Measurements from ENCODE around the gene FLNA. TPM values are rescaled to one million over a fixed set of nuclear protein-coding genes. Genes with fewer than 3 reads are reported as not detected.
"Not testable (repeated sequence)": the region's sequence is repeated elsewhere in the genome, so short reads cannot be mapped to it uniquely, and the experiment has no call there.

FLNA gene
- total RNA-seq, 2 donors from 2014 or later: 690 to 932 TPM

DNA sequence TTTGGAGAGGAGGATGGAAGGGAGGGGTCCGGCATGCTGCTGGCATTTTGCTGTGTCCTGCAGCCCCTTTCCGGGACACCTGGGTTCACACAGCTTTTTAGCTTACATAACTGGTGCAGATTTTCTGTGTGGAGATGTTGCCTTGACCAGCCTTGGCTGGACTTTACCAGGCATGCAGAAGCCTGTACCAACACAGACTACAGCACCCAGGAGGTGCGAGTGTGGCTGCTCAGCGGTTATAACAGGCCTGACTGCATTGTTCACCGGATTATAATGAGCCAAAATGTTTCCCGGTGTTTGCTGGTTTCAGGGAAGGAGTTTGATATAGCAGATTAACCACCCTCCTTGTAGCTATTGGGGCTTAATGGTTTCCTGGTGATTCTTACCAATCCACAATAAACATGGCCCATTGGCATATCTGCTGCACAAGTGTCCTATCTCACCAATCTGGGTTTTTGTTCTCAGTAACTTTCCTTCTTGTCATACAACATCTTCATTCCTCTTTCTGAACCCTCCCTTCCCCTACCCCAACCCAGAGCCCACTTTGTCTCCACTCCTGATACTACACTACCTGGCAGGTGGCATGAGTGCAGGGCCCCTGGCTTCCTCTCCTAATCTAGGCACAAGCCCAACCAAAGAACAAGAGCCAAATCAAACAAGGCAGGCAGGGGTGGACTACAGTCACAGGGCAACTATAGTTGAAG lies 27.6 kb upstream of the FLNA start:
- H3K36me3 Mint-ChIP-seq: peaks cover 25 to 31% of the 10 kb centered on the region in 2 donors
- no peaks in the 10 kb centered on the region for H3K9me3 Mint-ChIP-seq
- DNase-seq (ENCODE audit: low spot score in 2 of 2): no peak
- peak in 1 of 2 donors; percentile 1 for ATAC-seq
- H3K27ac Mint-ChIP-seq: peak overlapping the region; percentile 96 to 100

DNA sequence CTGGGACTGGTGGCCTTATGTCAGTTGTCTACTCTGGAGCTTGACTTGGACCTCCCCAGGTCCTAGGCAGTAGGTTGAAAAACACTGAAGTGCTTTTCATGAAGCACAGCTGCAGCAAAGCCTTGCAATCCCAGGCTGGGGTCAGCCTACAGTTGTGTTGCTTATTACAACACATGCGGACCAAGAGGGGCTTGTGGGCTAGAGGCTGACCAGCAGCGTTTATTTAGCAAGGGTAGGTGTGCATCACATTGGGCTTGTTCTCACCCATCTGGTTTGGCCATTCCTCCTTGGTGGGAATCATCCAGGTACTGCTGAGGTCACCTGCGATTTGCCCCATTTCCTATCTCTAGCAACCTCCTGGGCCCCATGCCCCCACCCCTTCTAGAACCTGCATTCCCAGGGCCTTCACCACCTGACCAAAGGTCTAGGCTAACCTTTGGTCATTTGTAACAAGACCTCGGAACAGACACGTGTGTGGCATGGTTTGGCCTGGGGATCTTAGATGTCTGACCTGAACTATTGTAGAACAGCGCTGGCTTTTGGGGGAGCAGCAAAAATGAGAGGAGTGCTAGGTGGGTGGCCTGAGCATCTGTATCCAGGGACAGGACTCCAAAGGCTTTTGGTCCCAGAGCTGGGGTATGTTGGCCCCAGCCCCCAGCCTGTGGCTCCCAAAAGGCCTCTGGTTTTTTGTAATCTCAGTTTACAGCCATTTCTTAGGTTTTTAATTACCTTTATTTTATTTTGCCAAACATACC lies 26.8 kb upstream of the FLNA start:
- ATAC-seq (no peak), DNase-seq (ENCODE audit: low spot score in 2 of 2) (no peak)
- H3K9me3 Mint-ChIP-seq: no peaks in the 10 kb centered on the region
- peaks cover 25 to 31% of the 10 kb centered on the region in 2 donors for H3K36me3 Mint-ChIP-seq
- peak overlapping the region; percentile 100 for H3K27ac Mint-ChIP-seq

DNA sequence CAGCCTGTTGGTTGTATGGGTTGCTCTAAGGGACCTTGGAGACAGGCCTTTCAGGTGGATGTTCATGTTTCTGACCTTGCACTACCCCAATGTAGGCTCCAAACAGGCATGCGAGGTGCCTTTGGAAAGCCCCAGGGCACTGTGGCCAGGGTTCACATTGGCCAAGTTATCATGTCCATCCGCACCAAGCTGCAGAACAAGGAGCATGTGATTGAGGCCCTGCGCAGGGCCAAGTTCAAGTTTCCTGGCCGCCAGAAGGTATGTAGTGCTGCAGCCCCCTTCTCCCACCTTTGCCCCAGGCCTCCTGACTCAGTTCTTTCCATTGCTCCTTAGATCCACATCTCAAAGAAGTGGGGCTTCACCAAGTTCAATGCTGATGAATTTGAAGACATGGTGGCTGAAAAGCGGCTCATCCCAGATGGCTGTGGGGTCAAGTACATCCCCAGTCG lies 26.0 kb upstream of the FLNA start:
- not testable (repeated sequence) for DNase-seq (ENCODE audit: low spot score in 2 of 2); ATAC-seq; H3K9me3 Mint-ChIP-seq
- H3K36me3 Mint-ChIP-seq: peaks cover 25 to 31% of the 10 kb centered on the region in 2 donors
- peak overlapping the region; percentile 100 for H3K27ac Mint-ChIP-seq

DNA sequence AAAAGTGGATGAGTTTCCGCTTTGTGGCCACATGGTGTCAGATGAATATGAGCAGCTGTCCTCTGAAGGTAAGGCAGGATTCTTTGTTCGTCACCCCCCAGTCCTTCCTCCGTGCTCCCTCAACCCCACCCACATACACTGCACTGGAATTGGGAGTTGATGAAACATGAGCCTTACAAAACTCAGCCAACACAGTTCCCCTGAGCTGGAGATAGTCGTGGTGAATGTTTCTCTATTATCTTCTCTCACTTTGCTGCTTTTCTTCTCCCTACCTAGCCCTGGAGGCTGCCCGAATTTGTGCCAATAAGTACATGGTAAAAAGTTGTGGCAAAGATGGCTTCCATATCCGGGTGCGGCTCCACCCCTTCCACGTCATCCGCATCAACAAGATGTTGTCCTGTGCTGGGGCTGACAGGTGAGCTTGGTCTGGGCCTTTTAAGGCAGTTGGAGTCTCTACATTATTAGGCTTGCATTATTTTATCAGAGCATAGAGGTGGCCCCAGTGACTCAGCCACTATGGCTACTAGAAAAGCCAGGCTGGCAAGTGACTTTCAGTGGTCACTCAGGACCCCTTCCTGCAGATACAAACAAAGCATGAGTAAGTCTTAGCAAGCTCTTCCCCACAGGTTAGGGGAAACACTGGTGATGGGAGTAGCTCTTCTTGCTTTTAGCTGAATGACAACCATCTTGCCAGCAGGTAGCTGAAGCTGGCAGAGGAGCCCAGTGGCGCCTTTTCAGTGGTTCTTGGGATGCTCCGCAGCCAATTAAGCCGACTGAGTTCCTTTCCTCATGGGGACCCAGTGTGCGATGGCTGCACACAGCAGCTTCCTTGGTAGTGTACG lies 25.3 kb upstream of the FLNA start:
- ATAC-seq (peak in 1 of 2 donors; percentile 1), DNase-seq (ENCODE audit: low spot score in 2 of 2) (no peak)
- no peaks in the 10 kb centered on the region for H3K9me3 Mint-ChIP-seq
- peak overlapping the region; percentile 100 for H3K27ac Mint-ChIP-seq
- peaks cover 25 to 31% of the 10 kb centered on the region in 2 donors for H3K36me3 Mint-ChIP-seq

DNA sequence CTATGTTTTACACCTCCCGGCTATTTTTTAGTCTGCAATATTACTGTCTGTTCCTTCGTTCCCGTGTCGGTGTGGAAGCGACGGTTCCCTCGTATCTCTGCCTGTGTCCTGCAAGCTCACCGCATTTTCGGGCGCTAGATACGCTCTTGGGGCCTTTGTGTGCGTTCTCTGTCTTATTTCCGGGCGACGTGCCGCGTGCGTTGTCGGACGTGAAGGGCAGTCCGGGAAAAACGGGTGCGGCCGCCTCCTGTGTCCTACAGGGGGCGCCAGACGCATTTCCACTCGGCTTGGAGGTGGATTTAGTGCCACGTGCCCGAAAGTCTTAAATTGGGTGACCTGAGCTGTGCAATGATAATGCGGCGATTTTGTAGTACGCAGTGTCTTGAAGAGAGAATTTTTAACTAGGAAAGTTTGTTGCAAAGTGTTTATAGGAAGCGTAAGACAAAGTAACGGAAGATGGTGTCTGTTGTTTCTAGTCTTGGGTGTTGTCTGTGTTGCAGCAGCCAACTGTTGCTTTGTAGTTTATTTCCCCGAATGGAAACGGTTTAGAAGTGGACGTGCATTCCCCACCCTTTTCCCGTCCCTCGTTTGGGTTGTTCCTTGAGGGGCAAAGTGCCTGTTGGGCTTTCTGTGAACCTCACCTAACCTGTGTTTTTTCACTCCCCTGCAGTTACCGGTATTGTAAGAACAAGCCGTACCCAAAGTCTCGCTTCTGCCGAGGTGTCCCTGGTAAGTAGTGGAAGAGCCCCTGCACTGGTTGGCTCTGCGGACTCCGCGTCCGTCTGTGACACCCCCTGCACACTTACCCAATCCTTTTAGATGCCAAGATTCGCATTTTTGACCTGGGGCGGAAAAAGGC lies 24.5 kb upstream of the FLNA start:
- Mint-ChIP-seq H3K27ac (peak overlapping the region; percentile 100), H3K36me3 (peaks cover 25 to 31% of the 10 kb centered on the region in 2 donors), H3K9me3 (no peaks in the 10 kb centered on the region)
- ATAC-seq: peak; percentile 7 to 41
- peak; percentile 75 to 81 for DNase-seq (ENCODE audit: low spot score in 2 of 2)

DNA sequence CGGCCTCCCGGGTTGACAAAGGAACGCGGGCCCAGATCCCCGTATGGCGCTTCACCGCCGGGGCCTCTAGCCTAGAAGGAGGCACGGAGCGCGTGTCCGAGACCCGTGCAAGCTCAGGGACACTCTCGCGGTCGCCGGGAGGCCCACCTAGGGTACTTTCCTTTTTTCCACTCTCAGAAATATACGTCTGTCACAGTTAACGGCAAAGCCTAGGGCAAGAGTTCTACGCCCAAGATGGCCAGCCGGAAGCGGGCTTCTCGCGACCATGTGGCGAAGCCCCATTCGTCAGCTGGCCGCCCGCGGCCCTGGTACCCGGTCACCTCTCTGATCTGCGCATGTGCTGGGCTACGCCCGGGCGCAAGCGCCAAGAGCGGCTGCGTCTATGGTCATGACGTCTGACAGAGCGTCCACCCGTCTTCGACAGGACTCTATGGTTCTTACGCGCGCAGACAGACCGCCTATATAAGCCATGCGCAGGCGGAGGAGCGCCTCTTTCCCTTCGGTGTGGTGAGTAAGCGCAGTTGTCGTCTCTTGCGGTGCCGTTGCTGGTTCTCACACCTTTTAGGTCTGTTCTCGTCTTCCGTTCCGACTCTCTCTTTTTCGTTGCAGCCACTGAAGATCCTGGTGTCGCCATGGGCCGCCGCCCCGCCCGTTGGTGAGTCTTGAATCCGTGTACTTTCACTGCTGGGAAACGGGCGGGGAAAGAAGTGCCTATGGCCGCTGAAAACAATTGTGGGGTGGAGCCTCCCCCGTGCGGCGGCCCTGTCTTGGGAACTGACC lies 23.6 kb upstream of the FLNA start, which contains the start of gene RPL10:
RPL10 (plus strand) TSS at position 490 of the 780 bp plus-strand sequence; CDS start at position 633, 143 bp downstream.
- ATAC-seq (peak; percentile 80 to 87), DNase-seq (ENCODE audit: low spot score in 2 of 2) (peak; percentile 86 to 95)
- H3K9me3 Mint-ChIP-seq: no peaks in the 10 kb centered on the region
- peaks cover 25 to 31% of the 10 kb centered on the region in 2 donors for H3K36me3 Mint-ChIP-seq
- H3K27ac Mint-ChIP-seq: peak within 1 kb of the TSS; percentile 100

DNA sequence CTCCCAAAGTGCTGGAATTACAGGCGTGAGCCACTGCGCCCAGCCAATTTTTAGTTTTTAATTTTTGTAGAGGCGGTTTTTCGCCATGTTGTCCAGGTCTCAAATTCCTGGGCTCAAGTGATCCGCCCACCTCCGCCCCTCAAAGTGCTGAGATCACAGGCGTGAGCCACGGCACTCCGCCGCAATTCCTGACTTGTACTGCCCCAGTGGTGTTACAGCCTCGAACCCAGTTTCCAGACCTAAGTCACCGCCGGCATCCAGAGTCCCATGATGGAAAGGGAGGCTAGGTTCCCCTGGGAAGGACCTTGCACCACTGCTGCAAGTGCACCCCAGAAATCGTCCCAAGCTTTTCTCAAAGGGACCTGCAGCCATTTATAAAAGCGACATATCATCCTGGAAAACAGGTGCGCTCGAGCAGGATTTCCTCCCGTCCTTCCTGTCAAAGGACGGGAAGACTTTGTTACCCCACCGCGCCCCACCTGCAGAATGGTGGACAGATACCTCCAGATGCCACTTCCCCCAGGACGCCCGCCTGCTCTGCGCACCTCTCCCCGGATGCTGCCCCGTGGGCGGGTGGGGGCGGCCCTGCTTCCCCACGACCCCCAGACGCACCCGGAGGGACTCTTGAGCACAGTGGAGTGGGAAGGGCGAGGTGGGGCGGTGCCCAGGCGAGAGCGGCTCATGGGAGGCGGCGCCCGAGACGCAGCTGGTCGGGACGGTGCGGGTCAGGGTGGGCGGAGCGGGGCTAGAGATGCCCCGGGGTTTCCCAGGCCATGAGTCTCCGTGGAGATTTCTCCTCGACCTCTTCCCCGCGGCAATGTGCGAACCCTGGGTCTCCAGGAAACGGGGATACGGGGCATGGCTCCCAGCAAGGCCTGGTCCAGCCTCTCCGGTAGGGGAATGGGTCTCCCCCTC lies 22.8 kb upstream of the FLNA start:
- Mint-ChIP-seq H3K9me3 (no peaks in the 10 kb centered on the region), H3K36me3 (peaks cover 25 to 31% of the 10 kb centered on the region in 2 donors), H3K27ac (peak overlapping the region; percentile 100)
- peak; percentile 61 to 72 for DNase-seq (ENCODE audit: low spot score in 2 of 2)
- peak; percentile 65 to 67 for ATAC-seq

DNA sequence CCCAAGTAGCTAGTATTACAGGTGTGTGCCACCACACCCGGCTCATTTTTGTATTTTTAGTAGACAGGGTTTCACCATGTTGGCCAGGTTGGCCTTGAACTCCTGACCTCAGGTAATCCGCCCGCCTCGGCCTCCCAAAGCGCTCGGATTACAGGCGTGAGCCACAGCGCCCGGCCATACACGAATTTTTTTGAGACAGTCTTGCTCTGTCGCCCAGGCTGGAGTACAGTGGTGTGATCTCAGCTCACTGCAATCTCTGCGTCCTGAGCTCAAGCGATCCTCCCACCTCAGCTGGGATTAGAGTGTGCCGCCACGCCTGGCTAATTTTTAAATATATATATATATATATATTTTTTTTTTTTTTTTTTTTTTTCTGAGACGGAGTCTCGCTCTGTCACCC lies 21.9 kb upstream of the FLNA start:
- not testable (repeated sequence) for H3K9me3 Mint-ChIP-seq; H3K27ac Mint-ChIP-seq; ATAC-seq; DNase-seq (ENCODE audit: low spot score in 2 of 2)
- H3K36me3 Mint-ChIP-seq: peaks cover 25 to 31% of the 10 kb centered on the region in 2 donors

DNA sequence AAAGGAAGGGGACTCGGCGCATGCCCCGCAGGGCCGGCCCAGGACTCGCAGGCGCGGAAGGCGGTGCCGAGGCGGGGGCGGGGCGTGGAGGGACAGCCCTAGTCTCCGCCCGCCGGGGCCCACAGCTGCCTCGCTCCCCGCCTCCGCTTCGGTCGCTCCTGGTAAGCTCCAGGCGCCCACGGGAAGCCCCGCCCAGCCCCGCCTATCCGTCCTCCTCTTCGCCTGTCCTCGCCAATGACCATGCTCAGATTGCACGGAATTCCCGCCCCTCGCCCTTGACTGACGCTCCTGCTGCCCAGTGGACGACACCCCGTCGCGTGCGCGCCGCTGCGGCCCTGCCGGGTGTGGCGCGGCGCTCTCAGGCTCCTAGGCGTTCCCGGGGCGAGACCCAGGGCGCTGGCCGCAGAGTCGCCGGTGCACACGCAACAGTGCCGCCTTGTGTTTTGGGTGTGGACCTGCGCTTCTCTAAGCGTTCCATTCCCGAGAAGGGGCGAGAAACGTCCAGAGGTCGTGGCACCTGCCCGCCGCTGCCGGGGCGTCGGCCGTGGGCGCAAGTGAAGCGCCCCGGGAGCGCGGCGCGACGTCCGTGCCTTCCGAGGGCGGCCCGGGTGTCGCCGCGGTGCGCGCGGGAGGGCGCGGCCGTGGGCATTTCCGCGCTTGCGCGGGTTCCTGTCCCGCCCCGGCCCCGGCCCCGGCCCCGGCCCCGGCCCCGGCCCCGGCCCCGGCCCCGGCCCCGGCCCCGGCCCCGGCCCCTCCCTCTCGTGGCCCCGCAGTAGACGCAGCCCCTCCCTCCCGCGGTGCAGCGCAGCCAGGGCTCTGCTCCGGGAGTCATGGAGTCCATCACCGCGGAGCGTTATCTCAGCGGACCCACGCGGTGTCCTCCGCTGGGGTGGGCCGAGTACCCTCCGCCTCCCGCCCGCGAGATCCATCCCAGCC lies 15.6 kb upstream of the FLNA start:
- not testable (repeated sequence) for H3K36me3 Mint-ChIP-seq; H3K27ac Mint-ChIP-seq; H3K9me3 Mint-ChIP-seq; DNase-seq (ENCODE audit: low spot score in 2 of 2)
- ATAC-seq: peak; percentile 68 to 77

DNA sequence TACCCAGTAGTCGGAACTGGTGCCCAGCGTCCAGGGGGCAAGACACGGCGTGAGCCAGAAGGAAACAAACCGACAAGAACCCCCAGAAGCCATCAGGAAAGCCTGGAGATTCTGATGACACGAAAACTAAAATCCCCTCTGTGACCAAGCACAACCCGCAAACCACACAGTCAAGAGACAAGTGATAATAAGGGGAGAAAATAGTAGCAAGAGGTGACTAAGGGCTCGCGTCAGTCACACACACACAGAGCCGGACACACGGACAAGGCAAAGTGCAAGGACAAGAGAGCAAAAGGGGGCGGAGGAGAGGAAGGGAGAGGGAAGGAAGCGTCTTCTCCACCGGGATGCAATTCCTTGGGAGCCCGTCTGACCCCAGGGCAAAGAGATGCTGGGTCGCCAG lies 14.2 kb upstream of the FLNA start:
- not testable (repeated sequence) for H3K36me3 Mint-ChIP-seq; H3K9me3 Mint-ChIP-seq; DNase-seq (ENCODE audit: low spot score in 2 of 2); H3K27ac Mint-ChIP-seq
- peak; percentile 36 to 56 for ATAC-seq

DNA sequence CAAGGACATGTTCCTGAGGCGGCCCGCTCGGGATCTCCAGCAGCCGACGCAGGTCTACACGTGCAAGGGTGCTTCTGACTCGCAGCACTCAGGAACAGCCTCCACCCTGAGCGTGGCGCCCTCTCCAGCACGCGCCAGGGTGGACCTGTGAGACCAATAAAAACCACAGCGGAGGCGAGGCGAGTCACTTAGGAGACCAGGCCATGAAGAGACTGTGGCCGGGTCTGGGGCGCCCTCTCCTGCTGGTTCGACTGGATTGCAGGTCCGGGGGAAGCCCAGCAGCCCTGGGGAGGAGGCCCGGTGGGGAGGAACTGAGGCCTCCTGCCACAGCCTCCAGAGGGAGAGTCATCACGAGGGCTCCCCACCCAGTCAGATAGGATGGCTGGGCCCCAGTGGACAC lies 13.7 kb upstream of the FLNA start:
- H3K27ac Mint-ChIP-seq; DNase-seq (ENCODE audit: low spot score in 2 of 2); H3K36me3 Mint-ChIP-seq; H3K9me3 Mint-ChIP-seq: not testable (repeated sequence)
- ATAC-seq: peak; percentile 47

DNA sequence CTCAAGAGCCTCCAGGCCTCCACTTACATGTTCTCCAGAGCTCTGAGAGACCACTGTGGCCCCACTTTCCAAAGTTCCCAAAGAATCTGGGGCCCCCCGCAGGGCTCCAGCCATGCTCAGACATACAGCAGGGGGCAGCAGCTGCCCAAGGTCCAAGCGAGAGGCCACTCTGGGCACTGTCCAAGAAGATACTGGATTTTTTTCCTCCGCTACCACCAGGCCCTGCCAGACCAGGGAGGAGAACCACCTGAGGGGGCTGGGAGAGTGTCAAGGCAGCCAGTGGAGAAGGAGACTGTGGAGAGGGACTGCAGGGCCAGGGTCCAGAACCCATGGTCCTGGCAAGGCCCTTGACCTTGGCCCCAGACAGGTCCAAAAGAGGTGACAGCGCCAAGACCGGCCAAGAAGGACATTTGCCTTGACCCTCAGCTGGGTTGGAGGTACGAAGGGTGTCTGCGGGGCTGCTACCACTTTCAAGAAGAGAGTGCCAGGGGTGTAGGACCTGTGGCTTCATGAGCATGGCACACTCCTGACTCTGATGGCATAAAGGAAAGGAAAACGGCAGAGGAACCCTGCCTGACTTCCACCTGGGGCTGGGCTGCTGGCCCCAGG lies 10.0 kb upstream of the FLNA start:
- H3K9me3 Mint-ChIP-seq: no peaks in the 10 kb centered on the region
- no peak for ATAC-seq
- peaks cover 8 to 13% of the 10 kb centered on the region in 2 donors for H3K36me3 Mint-ChIP-seq
- DNase-seq (ENCODE audit: low spot score in 2 of 2): no peak
- H3K27ac Mint-ChIP-seq: peak overlapping the region in 1 of 2 donors; percentile 39
